Stimulated activated CD4-positive, alpha-beta T cell treated with anti-CD3 and anti-CD28 coated beads, TNF-alpha, amount 100 ng/mL, for 48 hours (primary cell): ENCODE measurements around the gene GCNT3.
A peak's percentile ranks its signal among the peaks of the same experiment; 100 is the strongest.

Experiments
- DNase-seq, 3 donors: peaks; one replicate each; pipeline ENCODE4 v3.0.0-alpha.2; 2020; ENCODE audit warnings: low read depth in 3 of 3

Gene GCNT3

GRCh38 chr15:59611276-59612260 is at the start of gene GCNT3:
TSS of gene GCNT3 (plus strand) at chr15:59611783. CDS start at chr15:59618239, 6,456 bp downstream.
- DNase-seq, result no peak

GRCh38 chr15:59562448-59563186 is 49.0 kb upstream of the GCNT3 start:
- DNase-seq, result no peak

GRCh38 chr15:59565299-59565698 is 46.3 kb upstream of the GCNT3 start:
- no peak for DNase-seq

DNA sequence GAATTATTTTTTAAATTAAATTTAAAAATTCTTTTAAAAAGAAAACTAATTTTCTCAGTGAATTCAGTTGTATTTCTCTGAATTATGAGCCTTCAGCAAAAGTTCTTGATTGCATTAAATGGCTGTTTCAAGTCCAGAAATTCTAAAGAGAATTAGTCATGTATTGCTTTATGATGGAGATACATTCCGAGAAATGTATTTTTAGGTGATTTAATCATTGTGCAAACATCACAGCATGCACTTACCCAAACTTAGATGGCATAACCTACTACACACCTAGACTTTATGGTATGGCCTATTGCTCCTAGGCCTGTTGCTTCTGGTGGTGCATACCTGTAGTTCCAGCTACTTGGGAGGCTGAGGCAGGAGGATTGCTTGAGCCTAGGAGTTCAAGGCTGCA is 44.3 kb upstream of the GCNT3 start:
- DNase-seq, result no peak

- DNase-seq, result no peak
Observed at GRCh38 chr15:59569477-59569876, 42.1 kb upstream of the GCNT3 start.

DNA sequence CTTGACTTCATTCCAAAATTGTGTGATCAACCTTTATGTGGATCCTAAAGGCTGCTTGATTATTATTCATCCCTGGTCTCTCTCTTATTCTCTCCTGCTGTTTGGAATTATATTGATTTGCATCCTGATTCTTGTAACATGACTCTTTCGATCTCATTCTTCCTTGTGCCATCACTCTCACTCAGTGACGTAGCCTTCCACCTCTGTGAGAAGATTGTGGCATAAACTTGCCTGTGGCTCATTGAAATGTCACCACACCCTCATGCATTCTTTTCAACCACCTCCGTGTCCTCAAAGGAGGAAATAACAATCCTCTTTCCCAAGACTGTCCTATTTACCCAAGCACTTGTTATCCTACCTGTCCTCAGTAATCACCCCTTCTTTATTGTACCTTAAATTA is 41.3 kb upstream of the GCNT3 start:
- no peak for DNase-seq

DNA sequence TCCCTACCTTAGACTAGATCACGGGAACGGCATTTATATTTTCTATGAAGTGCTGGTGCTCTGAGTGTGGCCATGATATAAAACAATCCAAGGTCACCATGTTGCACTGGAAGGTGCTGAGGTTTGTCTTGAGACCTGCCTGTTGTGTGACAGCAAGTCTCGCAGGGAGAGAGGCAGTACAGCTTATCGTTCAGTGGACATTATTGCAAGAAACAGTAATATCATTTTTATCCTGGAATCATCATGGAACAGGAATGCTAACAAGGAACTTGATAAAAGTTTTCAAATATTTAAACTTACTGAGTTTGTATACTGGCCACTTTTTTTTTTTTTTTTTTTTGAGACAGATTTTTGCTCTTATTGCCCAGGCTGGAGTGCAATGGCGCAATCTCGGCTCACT is 40.0 kb upstream of the GCNT3 start:
- DNase-seq, result no peak

DNA sequence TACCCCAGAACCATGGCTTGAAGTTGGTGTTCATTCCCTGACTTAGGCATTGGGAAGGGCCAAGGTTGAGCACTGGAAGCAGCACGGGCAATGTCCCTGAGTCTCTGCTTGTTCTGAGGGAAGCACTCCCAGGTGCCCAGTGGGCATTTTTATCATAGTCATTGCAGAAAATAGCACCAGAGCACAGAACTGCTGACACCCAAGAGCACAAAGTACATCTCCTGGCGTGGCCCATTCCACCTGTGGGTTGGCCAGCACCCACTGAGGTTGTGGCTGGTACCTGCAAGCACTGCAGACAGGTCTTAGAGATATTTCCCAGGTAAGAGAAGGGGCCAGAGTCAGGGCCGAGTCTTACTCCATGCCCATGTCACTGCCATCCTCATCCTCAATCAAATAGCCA is 28.5 kb upstream of the GCNT3 start:
- no peak for DNase-seq

- DNase-seq, result no peak
Observed at GRCh38 chr15:59587085-59587826, 24.3 kb upstream of the GCNT3 start.

DNA sequence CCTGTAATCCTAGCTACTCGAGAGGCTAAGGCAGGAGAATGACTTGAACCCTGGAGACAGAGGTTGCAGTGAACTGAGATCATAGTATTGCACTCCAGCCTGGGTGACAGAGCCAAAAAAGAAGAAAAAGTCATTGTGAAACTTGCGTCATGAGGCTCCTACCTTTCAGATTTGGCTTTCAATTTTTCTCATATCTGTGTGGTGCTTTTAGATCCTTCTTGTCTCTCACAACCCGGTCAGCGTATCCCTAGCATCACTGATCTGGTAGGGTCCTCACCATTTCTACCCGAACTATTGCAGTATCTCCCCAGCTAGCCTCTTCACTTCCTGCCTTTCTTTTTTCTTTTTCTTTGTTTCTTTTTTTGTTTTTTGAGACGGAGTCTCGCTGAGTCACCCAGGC is 21.6 kb upstream of the GCNT3 start:
- DNase-seq, result peak in 2 of 3 donors; percentile 0 to 8

GRCh38 chr15:59591356-59591755 is 20.2 kb upstream of the GCNT3 start:
- DNase-seq, result no peak

GRCh38 chr15:59594493-59594942 is 17.1 kb upstream of the GCNT3 start:
- no peak for DNase-seq

DNA sequence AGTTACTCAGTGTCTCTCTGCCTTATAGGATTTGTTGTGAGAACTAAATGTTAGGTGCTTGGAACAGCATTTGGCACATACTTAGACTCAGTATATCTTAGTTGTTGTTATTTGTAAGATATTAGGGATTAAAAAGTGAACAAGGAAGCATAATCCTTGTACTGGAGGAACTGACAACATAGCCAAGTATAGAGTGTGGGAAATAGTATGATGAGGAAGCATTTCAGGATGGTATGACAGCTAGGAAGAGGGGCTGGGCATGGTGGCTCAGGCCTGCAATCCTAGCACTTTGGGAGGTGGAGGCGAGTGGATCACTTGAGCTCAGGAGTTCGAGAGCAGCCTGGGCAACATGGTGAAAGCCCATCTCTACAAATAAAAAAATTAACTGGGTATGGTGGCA is 16.6 kb upstream of the GCNT3 start:
- DNase-seq, result no peak

GRCh38 chr15:59595434-59595915 is 16.1 kb upstream of the GCNT3 start:
- DNase-seq, result no peak

GRCh38 chr15:59596640-59597039 is 14.9 kb upstream of the GCNT3 start:
- no peak for DNase-seq

DNA sequence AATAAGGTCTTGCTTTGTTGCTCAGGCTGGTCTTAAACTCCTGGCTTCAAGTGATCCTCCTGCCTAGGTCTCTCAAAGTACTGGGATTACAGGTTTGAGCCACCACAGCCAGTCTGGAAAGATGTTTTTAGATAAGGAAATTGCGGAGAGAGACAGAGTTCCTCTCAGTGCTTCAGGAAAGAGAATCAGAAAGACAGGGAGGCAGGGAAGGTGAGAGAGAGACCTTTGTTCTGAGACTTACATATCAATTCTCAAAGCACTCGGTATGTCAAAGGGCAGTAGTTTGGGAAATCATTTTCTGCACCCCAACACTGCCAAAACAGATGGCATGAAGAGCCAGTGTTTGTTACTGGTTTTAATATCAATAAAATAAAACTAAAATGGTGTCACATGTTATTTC is 13.1 kb upstream of the GCNT3 start:
- DNase-seq, result no peak

DNA sequence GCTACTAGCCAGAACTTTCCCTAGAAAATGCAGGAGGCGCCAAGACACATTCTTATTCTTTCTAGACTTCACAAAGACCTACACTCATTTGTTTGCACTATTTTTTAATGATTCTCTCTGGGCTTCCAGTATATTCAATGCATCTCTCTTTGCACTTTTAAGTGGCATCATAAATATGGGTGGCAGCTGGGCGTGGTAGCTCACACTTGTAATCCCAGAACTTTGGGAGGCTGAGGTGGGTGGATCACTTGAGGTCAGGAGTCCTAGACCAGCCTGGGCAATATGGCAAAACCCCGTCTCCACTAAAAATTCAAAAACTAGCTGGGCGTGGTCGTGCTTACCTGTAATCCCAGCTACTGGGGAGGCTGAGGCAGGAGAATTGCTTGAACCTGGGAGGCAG is 5.6 kb upstream of the GCNT3 start:
- no peak for DNase-seq

DNA sequence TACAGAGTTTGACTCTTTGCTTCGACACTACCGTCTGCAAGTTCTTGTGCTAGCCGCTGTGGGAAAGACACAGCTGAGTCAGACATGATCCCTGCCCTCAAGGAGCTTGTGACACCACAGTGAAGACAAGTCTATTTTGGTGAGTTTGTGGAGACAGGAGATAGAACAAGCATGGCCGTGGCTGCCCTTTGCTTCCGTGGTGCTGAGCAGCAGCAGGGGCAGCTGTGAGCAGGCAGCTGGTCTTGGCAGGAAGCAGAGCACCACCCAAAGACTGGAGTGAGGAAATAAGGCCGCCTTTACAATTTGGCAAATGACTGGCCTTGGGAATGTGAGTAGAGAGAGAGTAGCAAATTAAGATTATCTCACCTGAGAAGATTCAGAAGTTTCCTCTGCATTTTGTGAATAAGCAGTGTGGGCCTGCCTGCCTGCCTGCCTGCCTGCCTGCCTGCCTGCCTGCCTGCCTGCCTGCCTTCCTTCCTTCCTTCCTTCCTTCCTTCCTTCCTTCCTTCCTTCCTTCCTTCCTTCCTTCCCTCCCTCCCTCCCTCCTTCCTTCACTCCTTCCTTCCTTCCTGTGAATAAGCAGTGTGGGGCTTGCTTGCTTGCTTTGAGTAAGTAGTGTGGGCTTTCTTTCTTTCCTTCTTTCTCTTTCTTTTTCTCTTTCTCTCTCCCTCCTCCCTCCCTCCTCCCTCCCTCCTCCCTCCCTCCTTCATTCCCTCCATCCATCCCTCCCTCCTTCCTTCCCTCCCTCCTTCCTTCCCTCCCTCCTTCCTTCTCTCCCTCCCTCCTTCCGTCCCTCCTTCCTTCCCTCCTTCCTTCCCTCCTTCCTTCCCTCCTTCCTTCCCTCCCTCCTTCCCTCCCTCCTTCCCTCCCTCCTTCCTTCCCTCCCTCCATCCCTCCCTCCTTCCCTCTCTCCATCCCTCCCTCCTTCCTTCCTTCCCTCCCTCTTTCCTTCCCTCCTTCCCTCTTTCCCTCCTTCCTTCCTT is 1.6 kb upstream of the GCNT3 start:
- no peak for DNase-seq

GRCh38 chr15:59614153-59614552 is 2.6 kb downstream of the GCNT3 start:
- no peak for DNase-seq

GRCh38 chr15:59615661-59616060 is 4.1 kb downstream of the GCNT3 start:
- DNase-seq, result no peak

GRCh38 chr15:59616379-59616778 is 4.8 kb downstream of the GCNT3 start:
- no peak for DNase-seq
